ENCODE data around the gene GALNT12.

DNA sequence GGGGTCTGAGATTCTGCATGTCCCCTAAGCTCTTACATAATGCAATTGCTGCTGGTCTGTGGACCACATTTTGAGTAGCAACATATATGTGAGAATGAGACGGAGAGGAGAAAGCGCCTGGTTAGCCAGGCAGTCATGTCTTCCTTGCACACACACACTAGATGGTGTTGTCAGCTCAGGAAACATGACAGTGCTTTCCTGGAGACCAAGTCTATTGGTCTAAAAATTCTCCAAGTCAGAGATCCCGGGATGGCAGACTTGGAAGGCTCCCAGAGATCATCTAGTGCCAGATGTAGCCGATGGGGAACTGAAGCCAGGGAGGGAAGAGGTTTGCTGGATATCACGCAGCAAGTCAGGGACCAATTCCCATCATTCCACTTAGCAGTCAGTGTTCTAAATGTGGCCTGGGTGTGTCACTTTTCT lies 53.4 kb downstream of the GALNT12 start:
- TF ChIP-seq, protein P1, sequence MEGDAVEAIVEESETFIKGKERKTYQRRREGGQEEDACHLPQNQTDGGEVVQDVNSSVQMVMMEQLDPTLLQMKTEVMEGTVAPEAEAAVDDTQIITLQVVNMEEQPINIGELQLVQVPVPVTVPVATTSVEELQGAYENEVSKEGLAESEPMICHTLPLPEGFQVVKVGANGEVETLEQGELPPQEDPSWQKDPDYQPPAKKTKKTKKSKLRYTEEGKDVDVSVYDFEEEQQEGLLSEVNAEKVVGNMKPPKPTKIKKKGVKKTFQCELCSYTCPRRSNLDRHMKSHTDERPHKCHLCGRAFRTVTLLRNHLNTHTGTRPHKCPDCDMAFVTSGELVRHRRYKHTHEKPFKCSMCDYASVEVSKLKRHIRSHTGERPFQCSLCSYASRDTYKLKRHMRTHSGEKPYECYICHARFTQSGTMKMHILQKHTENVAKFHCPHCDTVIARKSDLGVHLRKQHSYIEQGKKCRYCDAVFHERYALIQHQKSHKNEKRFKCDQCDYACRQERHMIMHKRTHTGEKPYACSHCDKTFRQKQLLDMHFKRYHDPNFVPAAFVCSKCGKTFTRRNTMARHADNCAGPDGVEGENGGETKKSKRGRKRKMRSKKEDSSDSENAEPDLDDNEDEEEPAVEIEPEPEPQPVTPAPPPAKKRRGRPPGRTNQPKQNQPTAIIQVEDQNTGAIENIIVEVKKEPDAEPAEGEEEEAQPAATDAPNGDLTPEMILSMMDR (conservative IDR thresholded peaks at IDR 0.05; ENCODE audit: low read depth, low read length), result peak; percentile 57
- TF ChIP-seq EZH2 (IDR thresholded peaks at IDR 0.05; ENCODE audit: low read length, unreplicated experiment), result no peak
